Breast epithelium (tissue), 3 donors: ENCODE data around the gene OTULIN.

Experiments used
- CTCF ChIP-seq, 3 donors: fragments of 450-650 bp; IDR thresholded peaks; one replicate each; pipeline ENCODE4 v1.5.1; 2016 to 2017; ENCODE audit warnings: antibody characterized with exemption in 3 of 3, mild to moderate bottlenecking in 3 of 3, moderate library complexity in 3 of 3
- POLR2AphosphoS5 ChIP-seq, 3 donors: sonication (generic); formaldehyde crosslinking; IDR thresholded peaks; one replicate each; pipeline ENCODE4 v1.6.1; 2017; ENCODE audit warnings: antibody characterized with exemption in 3 of 3

GRCh38 chr5:14672082-14672481, 7.6 kb downstream of the OTULIN start:
- TF ChIP-seq CTCF (IDR thresholded peaks at IDR 0.05) (no peak), POLR2AphosphoS5 (IDR thresholded peaks at IDR 0.05) (no peak)
